NB4 (cell line): ENCODE results near the gene KSR2.

Experiments
- DNase-seq: peaks from one replicate; pipeline ENCODE4 v3.0.0; 2010; ENCODE audit warnings: low read depth
- H3K4me3 ChIP-seq: one replicate; pipeline ENCODE4 v1.5.1; 2011; ENCODE audit warnings: mild to moderate bottlenecking, low read depth, low read length, moderate library complexity
- CTCF ChIP-seq: IDR thresholded peaks from one replicate; pipeline ENCODE4 v1.5.1; 2012; ENCODE audit warnings: low read depth, low read length
- MAX ChIP-seq: IDR thresholded peaks from 2 replicates; pipeline ENCODE4 v1.6.1; 2011; ENCODE audit warnings: low read depth, low read length
- MYC ChIP-seq: IDR thresholded peaks from 2 replicates; pipeline ENCODE4 v1.6.1; 2011; ENCODE audit warnings: low read depth, low read length
- POLR2A ChIP-seq: IDR thresholded peaks from 2 replicates; pipeline ENCODE4 v1.6.1; 2011; ENCODE audit warnings: mild to moderate bottlenecking; ENCODE audit not compliant: insufficient read length; ENCODE audit errors: extremely low read depth

KSR2 gene

DNA sequence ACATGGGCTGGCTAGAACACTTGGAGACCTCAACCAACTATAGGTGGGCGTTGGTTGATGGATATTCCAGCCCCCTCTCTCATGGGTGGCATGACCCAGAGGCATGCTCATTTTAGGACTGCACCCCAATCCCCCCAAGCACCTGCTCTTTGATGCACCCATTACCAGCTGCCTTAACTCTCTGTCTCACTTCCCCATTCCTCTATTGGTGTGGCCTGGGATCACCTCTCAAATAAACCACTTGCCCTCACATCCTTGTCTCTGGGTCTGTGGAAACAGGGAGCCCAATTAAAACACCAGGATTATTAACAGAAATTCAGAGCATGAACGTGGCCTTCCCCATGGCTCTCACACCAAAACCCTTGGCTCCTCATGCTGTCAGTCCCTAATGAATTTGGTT is 405.1 kb downstream of the KSR2 start:
- no peak overlapping the region for H3K4me3 ChIP-seq
- no peak for DNase-seq
- TF ChIP-seq POLR2A: no peak
- no peak for TF ChIP-seq MYC
- no peak for TF ChIP-seq CTCF
- TF ChIP-seq MAX: no peak

- no peak for TF ChIP-seq MYC
- TF ChIP-seq CTCF: no peak
- no peak for TF ChIP-seq POLR2A
- no peak for DNase-seq
- no peak overlapping the region for H3K4me3 ChIP-seq
Observed at GRCh38 chr12:117563007-117563406, 405.8 kb downstream of the KSR2 start.

GRCh38 chr12:117561990-117562389 is 406.8 kb downstream of the KSR2 start:
- TF ChIP-seq CTCF (no peak), POLR2A (no peak), MYC (no peak), MAX (no peak)
- H3K4me3 ChIP-seq: no peak overlapping the region
- no peak for DNase-seq

DNA sequence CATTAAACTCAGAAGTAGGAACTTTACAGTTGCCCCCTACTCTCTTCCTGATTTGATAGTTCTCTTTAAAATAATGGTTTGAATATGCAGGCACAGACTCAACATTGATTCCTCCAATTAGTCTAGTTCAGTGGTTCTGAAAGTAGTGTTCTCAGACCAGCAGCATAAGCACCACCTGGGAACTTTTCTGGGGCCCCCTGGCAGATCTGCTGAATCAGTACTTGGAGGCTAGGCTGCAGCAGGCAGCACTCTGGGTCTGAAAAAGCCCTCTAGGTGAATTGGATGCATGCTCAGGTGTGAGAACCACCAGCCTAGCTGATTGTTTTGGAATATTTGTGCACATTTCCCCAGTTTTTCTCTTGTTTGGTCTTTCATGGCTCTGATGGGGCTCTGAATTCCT is 408.8 kb downstream of the KSR2 start:
- no peak for TF ChIP-seq CTCF
- TF ChIP-seq MAX: no peak
- no peak for TF ChIP-seq MYC
- no peak for TF ChIP-seq POLR2A
- H3K4me3 ChIP-seq: no peak overlapping the region
- no peak for DNase-seq

- TF ChIP-seq MYC (no peak), POLR2A (no peak)
- H3K4me3 ChIP-seq: no peak overlapping the region
- DNase-seq: no peak
Observed at GRCh38 chr12:117555889-117556288, 412.9 kb downstream of the KSR2 start.

DNA sequence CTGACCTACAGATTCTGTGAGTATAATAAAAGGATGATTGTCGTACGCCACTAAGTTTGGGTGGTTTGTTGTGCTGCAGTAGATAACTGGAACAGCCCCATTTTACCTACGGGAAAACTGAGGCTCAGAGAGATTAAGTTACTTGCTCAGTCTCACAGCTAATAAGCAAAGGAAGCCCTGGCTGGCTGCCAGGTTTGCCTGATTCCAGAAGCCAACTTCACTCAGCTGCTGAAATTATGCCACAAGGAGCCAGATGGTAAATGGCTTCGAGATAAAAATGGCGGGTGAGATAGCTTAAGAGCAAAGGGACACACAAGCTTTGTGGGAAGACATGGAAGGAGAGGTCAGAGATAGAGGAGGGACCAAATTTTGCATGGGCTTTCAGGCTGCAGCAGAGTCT is 415.8 kb downstream of the KSR2 start:
- no peak for DNase-seq
- TF ChIP-seq MAX: no peak
- no peak for TF ChIP-seq CTCF
- no peak for TF ChIP-seq MYC
- no peak for TF ChIP-seq POLR2A
- H3K4me3 ChIP-seq: no peak overlapping the region

- no peak overlapping the region for H3K4me3 ChIP-seq
- no peak for DNase-seq
- no peak for TF ChIP-seq POLR2A
- TF ChIP-seq CTCF: no peak
- TF ChIP-seq MAX: no peak
- TF ChIP-seq MYC: no peak
Observed at GRCh38 chr12:117551665-117552064, 417.1 kb downstream of the KSR2 start.
